ENCODE results near the gene CAT.

Gene CAT

GRCh38 chr11:34425867-34426266 lies 12.9 kb upstream of the CAT start:
- DNase-seq: no peak

- no peak for DNase-seq
Observed at GRCh38 chr11:34426766-34427185, 12.0 kb upstream of the CAT start.

- no peak for DNase-seq
Observed at GRCh38 chr11:34427186-34427805, 11.4 kb upstream of the CAT start.

- DNase-seq: no peak
Observed at GRCh38 chr11:34431979-34432378, 6.8 kb upstream of the CAT start.

DNA sequence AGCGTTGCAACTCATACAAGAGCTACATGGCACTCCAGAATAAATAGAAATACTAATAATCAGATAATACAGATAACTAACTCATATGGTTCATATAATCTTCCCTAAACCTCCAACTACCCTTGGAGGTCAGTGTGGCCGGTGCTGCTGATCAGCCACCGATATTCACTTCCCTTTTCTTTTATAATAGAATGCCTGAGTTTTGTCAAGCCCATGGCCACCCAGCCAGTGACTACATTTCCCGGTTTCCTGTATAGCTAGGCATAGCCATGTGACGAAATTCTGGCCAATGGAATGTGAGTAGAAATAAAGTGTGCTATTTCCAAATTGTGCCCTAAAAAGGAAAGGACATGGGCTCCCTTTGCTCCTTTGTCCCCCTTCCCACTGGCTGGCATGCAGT lies 5.9 kb upstream of the CAT start:
- no peak for DNase-seq

DNA sequence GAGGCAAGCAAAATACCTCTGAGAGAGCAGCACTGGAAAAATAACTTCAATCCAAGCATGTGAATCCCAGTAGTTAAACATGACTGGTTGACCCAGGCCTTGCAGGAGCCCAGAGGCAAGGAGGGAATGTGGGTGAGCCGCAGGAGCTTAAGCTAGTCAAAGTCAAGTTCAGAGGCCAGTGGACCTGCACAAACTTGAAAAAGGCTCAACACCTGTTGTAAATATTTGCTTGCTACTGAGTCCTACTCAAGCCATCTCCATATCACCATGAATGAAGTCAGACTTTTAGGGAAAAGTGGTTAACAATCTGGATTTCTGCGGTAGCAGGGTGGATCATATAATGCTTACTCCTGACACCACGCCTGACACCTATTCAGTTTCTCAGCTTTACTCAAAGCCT lies 4.8 kb upstream of the CAT start:
- no peak for DNase-seq

- no peak for DNase-seq
Observed at GRCh38 chr11:34437224-34438125, 1.3 kb upstream of the CAT start.

DNA sequence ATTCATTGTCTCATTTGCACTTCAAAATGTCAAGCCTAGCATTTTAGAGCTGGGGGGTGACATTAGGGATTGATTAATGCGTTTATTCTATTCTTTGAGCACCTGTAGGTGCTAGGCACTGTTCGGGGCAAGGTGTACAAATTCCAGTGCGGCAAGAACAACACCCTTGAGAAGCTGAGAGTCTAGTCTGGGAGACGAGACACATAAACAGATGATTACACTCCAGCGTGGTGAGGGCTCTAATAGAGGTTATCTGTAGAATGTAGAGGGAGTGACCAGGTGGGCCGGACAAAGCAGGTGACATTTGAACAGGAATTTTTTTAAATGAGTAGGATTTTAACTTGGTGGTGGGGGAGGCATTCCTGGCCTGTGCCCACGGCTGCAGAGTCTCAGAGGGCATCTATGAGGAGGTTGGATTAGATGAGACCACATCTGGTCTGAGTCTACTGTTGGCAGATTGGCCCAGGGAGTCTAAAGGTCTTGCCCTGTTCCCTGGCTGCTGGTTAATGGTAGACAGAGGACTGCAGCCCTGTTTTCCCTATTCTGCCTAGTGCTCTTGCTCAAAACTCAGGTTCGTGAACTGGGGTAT lies 970 bp downstream of the CAT start:
- no peak for DNase-seq

DNA sequence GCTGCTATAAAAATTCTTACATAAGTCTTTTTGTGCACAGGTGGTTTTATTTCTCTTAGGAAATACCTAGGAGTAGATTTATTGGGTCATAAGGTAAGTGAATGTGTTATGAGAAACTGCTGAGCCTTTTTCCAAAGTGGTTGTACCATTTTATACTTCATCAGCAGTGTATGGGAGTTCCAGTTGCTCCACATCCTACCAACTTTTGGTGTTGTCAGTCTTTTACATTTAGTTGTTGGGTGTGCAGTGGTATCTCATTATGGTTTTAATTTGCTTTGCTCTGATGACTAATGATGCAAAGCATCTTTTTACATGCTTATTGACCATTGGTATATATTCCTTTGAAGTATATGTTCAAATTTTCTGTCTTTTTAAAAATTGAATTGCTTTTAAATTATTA lies 3.1 kb downstream of the CAT start:
- DNase-seq: no peak

DNA sequence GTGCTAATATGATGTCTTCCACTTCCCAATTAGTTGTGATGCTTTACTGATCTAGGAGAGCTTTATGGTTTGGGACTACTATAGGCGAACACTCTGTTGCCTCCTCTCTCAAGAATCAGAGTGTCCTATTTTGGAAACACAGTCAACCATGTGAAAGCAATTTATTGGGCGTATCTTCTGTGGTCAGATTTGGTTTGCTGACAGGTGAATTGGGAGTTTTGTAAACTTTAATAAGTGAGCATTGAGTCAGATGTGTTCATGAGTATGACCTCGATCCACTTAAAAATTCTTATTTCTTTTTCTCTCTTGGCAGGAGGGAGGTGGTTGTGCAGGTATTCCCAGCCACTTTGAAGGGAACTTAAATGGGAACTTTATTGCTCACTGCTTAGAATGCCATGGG lies 4.4 kb downstream of the CAT start:
- DNase-seq: no peak

DNA sequence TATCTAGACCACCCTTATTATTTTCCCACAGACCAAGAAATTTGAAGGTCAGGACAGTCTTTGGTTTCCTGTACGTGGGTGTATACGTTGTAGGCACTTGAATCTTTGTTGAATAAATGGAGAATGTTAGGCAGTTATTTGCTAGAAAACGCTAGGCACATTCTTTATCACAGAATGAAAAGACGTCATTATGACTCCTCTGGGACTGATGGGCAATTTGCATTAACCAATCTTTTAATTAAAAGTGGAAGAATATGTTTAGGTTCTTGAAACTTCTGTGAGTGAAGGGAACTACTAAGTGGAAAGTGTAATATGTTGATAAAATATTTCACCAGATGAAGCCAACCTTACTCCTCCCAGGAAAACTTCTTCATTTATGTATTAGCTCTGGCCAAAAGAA lies 5.7 kb downstream of the CAT start:
- no peak for DNase-seq

GRCh38 chr11:34445956-34446355 lies 7.2 kb downstream of the CAT start:
- DNase-seq: no peak

DNA sequence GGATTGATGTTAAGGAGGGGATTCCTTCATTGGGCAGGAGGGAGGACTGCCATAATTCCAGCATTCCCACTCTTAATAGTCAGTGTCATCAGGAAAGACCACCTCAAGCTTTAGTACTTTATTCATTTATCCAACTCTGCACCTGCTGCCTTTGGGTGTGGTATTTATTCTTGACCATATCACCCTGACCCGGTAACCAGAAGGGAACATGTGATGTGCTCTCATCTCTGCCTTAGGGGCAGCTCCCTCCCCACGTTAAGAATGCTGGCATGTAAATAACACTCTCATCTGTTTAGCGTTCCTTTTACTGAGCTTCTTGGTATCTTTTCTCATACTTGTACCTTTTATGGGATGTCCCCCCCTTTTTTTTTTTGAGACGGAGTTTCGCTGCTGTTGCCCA lies 7.7 kb downstream of the CAT start:
- no peak for DNase-seq

- no peak for DNase-seq
Observed at GRCh38 chr11:34447044-34447443, 8.3 kb downstream of the CAT start.

GRCh38 chr11:34448223-34448994 lies 9.7 kb downstream of the CAT start:
- DNase-seq: no peak

DNA sequence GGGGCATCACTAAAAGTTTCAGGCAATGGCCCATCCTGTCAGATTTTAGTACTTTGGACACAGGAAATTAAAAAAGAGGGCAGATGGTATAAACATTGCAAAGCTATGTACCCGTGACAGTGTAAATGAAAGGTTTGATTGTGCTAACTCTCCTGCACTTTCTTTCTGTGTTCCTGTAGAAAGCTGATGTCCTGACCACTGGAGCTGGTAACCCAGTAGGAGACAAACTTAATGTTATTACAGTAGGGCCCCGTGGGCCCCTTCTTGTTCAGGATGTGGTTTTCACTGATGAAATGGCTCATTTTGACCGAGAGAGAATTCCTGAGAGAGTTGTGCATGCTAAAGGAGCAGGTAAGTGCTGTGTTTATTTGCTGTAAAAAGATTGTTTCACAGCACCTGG lies 10.3 kb downstream of the CAT start:
- no peak for DNase-seq

DNA sequence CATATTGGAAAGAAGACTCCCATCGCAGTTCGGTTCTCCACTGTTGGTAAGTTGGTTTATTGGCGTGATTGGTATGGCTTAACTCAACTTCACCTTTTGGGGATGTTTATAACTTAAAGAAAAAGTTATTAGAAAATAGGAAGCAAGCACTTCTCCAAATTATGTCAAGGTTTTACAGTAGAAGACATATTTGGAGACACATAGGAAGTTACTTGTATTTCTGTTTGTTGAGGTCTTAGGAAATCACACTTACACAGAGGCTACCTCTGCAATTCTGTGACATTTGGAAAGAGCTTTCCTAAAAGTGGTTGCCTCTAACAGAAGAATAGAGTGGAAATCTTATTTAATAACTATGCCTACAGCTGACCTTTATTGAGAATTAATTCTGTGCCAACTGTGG lies 12.3 kb downstream of the CAT start:
- no peak for DNase-seq

- no peak for DNase-seq
Observed at GRCh38 chr11:34454308-34455032, 15.7 kb downstream of the CAT start.

GRCh38 chr11:34457607-34458006 lies 18.9 kb downstream of the CAT start:
- DNase-seq: no peak

GRCh38 chr11:34458525-34458924 lies 19.8 kb downstream of the CAT start:
- DNase-seq: no peak

DNA sequence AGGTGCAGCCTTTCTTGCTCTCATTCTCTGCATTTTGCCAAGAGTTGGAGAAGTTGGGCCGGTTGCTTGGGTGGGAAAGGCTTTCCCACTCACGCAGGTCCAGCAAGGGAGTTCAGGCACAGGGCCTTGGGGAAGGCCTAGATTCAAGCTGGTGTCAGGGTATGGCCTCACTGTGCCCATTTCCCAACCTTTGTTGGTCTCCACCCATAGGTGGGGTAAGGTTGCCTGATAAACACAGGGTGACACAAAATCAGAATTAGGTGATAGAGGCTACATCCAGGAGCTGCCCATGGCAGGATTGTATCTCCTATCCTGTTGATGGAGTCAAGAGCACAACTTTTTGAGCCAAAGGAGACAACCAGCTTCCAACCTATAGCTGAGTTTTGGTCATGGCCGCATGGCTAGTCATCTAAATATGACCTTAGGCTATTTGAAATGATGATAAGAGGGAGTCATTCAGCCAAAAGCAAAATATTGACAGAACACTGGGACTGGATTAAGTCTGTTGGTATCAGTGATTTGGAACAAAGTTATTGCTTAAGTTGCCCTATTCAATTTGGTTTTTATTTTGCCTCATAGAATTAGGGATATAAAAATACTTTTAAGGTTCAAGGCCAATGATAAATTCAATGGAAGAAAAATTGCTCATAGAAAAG lies 20.9 kb downstream of the CAT start:
- no peak for DNase-seq

DNA sequence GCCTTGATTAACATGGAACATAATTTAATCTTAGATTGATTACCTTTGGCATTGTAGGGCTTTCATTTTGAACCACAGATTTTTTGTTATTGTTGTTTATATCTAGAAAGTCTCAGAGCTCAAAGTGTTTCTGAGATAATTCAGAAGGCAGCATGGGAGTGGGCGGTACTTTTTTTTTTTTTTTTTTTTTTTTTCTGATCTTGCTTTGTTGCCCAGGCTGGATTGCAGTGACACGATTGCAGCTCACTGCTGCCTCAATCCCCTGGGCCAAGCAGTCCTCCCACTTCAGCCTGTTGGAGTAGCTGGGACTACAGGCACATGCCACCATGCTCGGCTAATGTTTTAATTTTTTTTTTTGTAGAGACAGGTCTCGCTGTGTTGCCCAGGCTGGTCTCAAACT lies 21.5 kb downstream of the CAT start:
- no peak for DNase-seq

Data from activated T-cell treated with anti-CD3 and anti-CD28 coated beads, Interleukin-2, amount 50 U/mL, for 48 hours (primary cell).